Mesenchymal stem cell (in vitro differentiated cells and primary cell): Measurements from ENCODE around the gene CASP12.
"Not testable (repeated sequence)": the region's sequence is repeated elsewhere in the genome, so short reads cannot be mapped to it uniquely, and the experiment has no call there.

ENCODE experiments used
- DNase-seq: peaks from one replicate; pipeline ENCODE4 v3.0.0-alpha.2; 2013
- H2AFZ ChIP-seq: one replicate; pipeline ENCODE4 v1.6.1; 2013; ENCODE audit warnings: low read depth, mild to moderate bottlenecking, control low read depth, inconsistent platforms, low read length, moderate library complexity
- H2AK5ac ChIP-seq: 2 replicates; pipeline ENCODE4 v1.6.1; 2013; ENCODE audit warnings: low read length, moderate library complexity, mild to moderate bottlenecking, inconsistent platforms; ENCODE audit not compliant: severe bottlenecking
- H2BK120ac ChIP-seq: one replicate; pipeline ENCODE4 v1.6.1; 2013; ENCODE audit warnings: low read depth, mild to moderate bottlenecking, inconsistent platforms, low read length, moderate library complexity
- H2BK12ac ChIP-seq, 2 experiments: one replicate each; pipeline ENCODE4 v1.6.1; 2013; ENCODE audit warnings: inconsistent platforms in 2 of 2, low read length in 2 of 2, mild to moderate bottlenecking in 2 of 2, moderate library complexity in 2 of 2, control low read depth in 1 of 2
- H2BK15ac ChIP-seq: one replicate; pipeline ENCODE4 v1.6.1; 2013; ENCODE audit warnings: mild to moderate bottlenecking, low read depth, inconsistent platforms; ENCODE audit not compliant: poor library complexity, severe bottlenecking
- H2BK5ac ChIP-seq: 2 replicates; pipeline ENCODE4 v1.6.1; 2013; ENCODE audit warnings: low read depth, mild to moderate bottlenecking, low read length, control low read depth, inconsistent platforms; ENCODE audit not compliant: poor library complexity, severe bottlenecking
- H3K14ac ChIP-seq, 2 experiments: one replicate each; pipeline ENCODE4 v1.6.1; 2013; ENCODE audit warnings: inconsistent platforms in 2 of 2, low read length in 2 of 2, control low read depth in 1 of 2, mild to moderate bottlenecking in 1 of 2, moderate library complexity in 1 of 2
- H3K18ac ChIP-seq, 2 experiments: one replicate each; pipeline ENCODE4 v1.6.1; 2013; ENCODE audit warnings: inconsistent platforms in 2 of 2, low read length in 2 of 2, control low read depth in 1 of 2, low read depth in 1 of 2, mild to moderate bottlenecking in 1 of 2
- H3K23ac ChIP-seq, 2 experiments: one replicate each; pipeline ENCODE4 v1.6.1; 2013; ENCODE audit warnings: inconsistent platforms in 2 of 2, low read length in 2 of 2, mild to moderate bottlenecking in 2 of 2, moderate library complexity in 2 of 2, control low read depth in 1 of 2
- H3K27ac ChIP-seq: 2 replicates; pipeline ENCODE4 v1.5.1; 2013; ENCODE audit warnings: mild to moderate bottlenecking, moderate library complexity, low read length, control low read depth, inconsistent platforms; ENCODE audit not compliant: poor library complexity, severe bottlenecking
- H3K27me3 ChIP-seq, 2 experiments: 2 replicates each; pipeline versions ENCODE4 v1.6.1 to v1.7.0; 2013; ENCODE audit warnings: low read length in 2 of 2, mild to moderate bottlenecking in 2 of 2, moderate library complexity in 2 of 2, control low read depth in 1 of 2, inconsistent platforms in 1 of 2; ENCODE audit not compliant: control insufficient read depth in 1 of 2, insufficient read depth in 1 of 2
- H3K36me3 ChIP-seq, 2 experiments: 2 replicates each; pipeline versions ENCODE4 v1.6.1 to v1.7.0; 2013; ENCODE audit warnings: low read length in 2 of 2, control low read depth in 1 of 2, inconsistent platforms in 1 of 2, low read depth in 1 of 2, mild to moderate bottlenecking in 1 of 2; ENCODE audit not compliant: insufficient read depth in 2 of 2, control insufficient read depth in 1 of 2
- H3K4ac ChIP-seq, 2 experiments: one replicate each; pipeline ENCODE4 v1.6.1; 2013; ENCODE audit warnings: inconsistent platforms in 2 of 2, low read length in 2 of 2, mild to moderate bottlenecking in 2 of 2, moderate library complexity in 2 of 2, control low read depth in 1 of 2, low read depth in 1 of 2
- H3K4me1 ChIP-seq: 2 replicates; pipeline ENCODE4 v1.6.1; 2013; ENCODE audit warnings: low read depth, low read length, control low read depth; ENCODE audit not compliant: control insufficient read depth, insufficient read depth
- H3K4me2 ChIP-seq: 2 replicates; pipeline ENCODE4 v1.6.1; 2013; ENCODE audit warnings: low read length, mild to moderate bottlenecking, inconsistent platforms; ENCODE audit not compliant: poor library complexity, severe bottlenecking
- H3K4me3 ChIP-seq, 2 experiments: 2 replicates each; pipeline versions ENCODE4 v1.5.1 to v1.7.0; 2013; ENCODE audit warnings: low read length in 2 of 2, mild to moderate bottlenecking in 2 of 2, control low read depth in 1 of 2, low read depth in 1 of 2; ENCODE audit not compliant: insufficient read depth in 1 of 2
- H3K79me1 ChIP-seq: replicated peaks from 2 replicates; pipeline ENCODE4 v1.6.1; 2013; ENCODE audit warnings: mild to moderate bottlenecking, control low read depth, low read length, inconsistent platforms; ENCODE audit not compliant: poor library complexity, severe bottlenecking
- H3K9ac ChIP-seq: 2 replicates; pipeline ENCODE4 v1.7.0; 2013; ENCODE audit warnings: mild to moderate bottlenecking, low read length, moderate library complexity
- H3K9me3 ChIP-seq: 2 replicates; pipeline ENCODE4 v1.7.0; 2013; ENCODE audit warnings: mild to moderate bottlenecking, low read length; ENCODE audit not compliant: control insufficient read depth
- H4K8ac ChIP-seq: one replicate; pipeline ENCODE4 v1.6.1; 2013; ENCODE audit warnings: inconsistent platforms, mild to moderate bottlenecking, low read length, moderate library complexity
- H4K91ac ChIP-seq: one replicate; pipeline ENCODE4 v1.6.1; 2013; ENCODE audit warnings: mild to moderate bottlenecking, low read length, inconsistent platforms
- WGBS: methylation state at CpG from one replicate; pipeline ENCODE4 v1.1.7; 2013; ENCODE audit warnings: mixed read lengths; 5-methylcytosine and 5-hydroxymethylcytosine counted together

Gene CASP12

DNA sequence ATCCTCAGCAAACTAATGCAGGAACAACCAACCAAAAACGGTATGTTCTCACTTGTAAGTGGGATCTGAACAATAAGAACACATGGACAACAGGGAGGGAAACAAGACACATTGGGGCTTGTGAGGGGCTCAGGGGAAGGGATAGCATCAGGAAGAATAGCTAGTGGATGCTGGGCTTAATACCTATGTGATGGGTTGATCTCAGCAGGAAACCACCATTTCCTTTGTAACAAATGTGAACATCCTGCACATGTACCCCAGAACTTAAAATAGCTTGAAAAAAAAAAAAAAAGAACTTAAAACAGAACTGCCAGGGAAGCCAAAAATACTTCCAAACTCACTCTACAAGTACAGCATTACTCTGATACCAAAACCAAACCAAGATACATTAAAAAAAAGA lies 36.3 kb upstream of the CASP12 start:
- H3K9ac ChIP-seq = no peak overlapping the region
- DNase-seq = no peak
- no peak overlapping the region for H2AFZ ChIP-seq
- H3K27me3 ChIP-seq = no peaks in the 10 kb centered on the region
- H2BK15ac ChIP-seq = no peak overlapping the region
- no peak overlapping the region for H2BK12ac ChIP-seq
- H3K79me1 ChIP-seq = no peaks in the 10 kb centered on the region
- 85% methylated on average over 1 of the region's 1 CpG for WGBS
- H3K14ac ChIP-seq = no peak overlapping the region
- peaks cover 15% of the 10 kb centered on the region for H3K9me3 ChIP-seq
- H3K4me3 ChIP-seq = no peak overlapping the region
- no peak overlapping the region for H3K18ac ChIP-seq
- H2AK5ac ChIP-seq = no peak overlapping the region
- no peak overlapping the region for H3K23ac ChIP-seq
- H2BK5ac ChIP-seq = no peak overlapping the region
- no peak overlapping the region for H3K27ac ChIP-seq
- H3K4me1 ChIP-seq = no peaks in the 10 kb centered on the region
- H2BK120ac ChIP-seq = no peak overlapping the region
- H3K4me2 ChIP-seq = no peak overlapping the region
- no peak overlapping the region for H4K8ac ChIP-seq
- no peak overlapping the region for H4K91ac ChIP-seq
- no peaks in the 10 kb centered on the region for H3K36me3 ChIP-seq
- no peak overlapping the region for H3K4ac ChIP-seq

- H2BK15ac ChIP-seq, H3K23ac ChIP-seq, H3K4me3 ChIP-seq, H2BK12ac ChIP-seq, H3K27ac ChIP-seq, DNase-seq, H2BK5ac ChIP-seq, H4K8ac ChIP-seq, H3K4me1 ChIP-seq, H3K4ac ChIP-seq, H3K27me3 ChIP-seq, H3K4me2 ChIP-seq, H3K9ac ChIP-seq, H2AFZ ChIP-seq, H2AK5ac ChIP-seq, H3K14ac ChIP-seq, H3K79me1 ChIP-seq, H4K91ac ChIP-seq, H2BK120ac ChIP-seq, H3K36me3 ChIP-seq, H3K18ac ChIP-seq: not testable (repeated sequence)
- H3K9me3 ChIP-seq = peaks cover 15% of the 10 kb centered on the region
- 100% methylated on average over 1 of the region's 3 CpGs for WGBS
Observed at GRCh38 chr11:104934073-104934472, 35.8 kb upstream of the CASP12 start.

DNA sequence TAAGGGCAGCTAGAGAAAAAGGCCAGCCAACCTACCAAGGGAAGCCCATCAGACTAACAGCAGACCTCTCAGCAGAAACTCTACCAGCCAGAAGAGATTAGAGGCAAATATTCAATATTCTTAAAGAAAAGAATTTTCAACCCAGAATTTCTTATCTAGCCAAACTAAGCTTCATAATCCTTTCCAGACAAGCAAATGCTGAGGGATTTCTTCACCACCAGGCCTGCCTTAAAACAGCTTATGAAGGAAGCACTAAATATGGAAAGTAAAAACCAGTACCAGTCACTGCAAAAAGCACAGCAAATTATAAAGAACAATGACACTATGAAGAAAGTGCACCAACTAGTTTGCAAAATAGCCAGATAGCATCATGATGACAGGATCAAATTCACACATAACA lies 30.6 kb upstream of the CASP12 start:
- Histone ChIP-seq H3K27ac (no peak overlapping the region), H2BK12ac (no peak overlapping the region)
- DNase-seq = no peak

DNA sequence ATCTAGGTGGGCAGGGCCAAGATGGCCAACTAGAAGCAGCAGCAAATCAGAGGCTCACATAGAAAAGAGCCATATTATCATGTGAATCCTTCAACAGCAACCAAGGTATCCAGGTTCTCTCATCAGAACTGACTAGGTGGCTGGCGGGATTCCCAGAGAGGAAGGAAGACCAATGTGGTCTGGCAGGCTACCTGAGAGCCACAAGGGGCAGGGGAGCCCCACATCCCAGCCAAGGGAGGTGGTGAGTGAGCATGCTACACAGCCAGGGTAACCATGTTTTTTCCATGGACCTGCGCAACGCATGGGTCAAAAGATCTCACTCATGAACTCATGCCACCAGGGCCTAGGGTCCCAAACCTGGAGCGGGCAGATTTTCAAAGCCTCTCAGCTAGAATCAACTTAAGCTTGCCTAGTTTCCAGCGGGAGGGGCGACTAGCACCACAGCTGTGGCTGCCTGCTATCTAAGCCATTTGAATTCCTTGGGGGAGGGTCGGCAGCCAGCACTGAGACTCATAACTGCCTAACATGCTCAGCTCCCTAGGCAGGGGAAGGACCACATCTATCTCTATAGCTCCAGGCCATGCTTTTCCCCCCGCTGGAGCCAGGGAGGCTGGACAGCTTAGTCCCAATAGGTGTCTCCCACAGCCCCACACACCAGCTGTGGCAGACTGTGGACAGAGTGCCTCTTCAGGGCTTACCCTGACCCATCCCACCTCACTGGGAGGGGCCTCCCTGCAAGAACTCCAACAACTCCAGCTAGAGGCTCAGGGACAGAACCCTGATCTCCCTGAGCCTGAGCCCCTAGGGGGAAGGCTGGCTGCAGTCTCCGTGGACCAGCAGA lies 28.7 kb upstream of the CASP12 start:
- no peak overlapping the region for H3K18ac ChIP-seq
- H3K23ac ChIP-seq = no peak overlapping the region
- no peak overlapping the region for H4K8ac ChIP-seq
- no peak overlapping the region for H2BK15ac ChIP-seq
- H3K36me3 ChIP-seq = no peaks in the 10 kb centered on the region
- no peak overlapping the region for H2BK120ac ChIP-seq
- no peaks in the 10 kb centered on the region for H3K27me3 ChIP-seq
- H3K4me3 ChIP-seq = no peak overlapping the region
- H3K9ac ChIP-seq = no peak overlapping the region
- no peak overlapping the region for H3K4ac ChIP-seq
- H3K79me1 ChIP-seq = no peaks in the 10 kb centered on the region
- H3K14ac ChIP-seq = no peak overlapping the region
- peaks cover 21% of the 10 kb centered on the region for H3K9me3 ChIP-seq
- H2BK5ac ChIP-seq = no peak overlapping the region
- H4K91ac ChIP-seq = no peak overlapping the region
- H2BK12ac ChIP-seq = no peak overlapping the region
- no peak overlapping the region for H2AK5ac ChIP-seq
- H2AFZ ChIP-seq = no peak overlapping the region
- no peak overlapping the region for H3K4me2 ChIP-seq
- H3K27ac ChIP-seq = no peak overlapping the region
- no peak for DNase-seq
- WGBS = 84% methylated on average over 9 of the region's 9 CpGs
- H3K4me1 ChIP-seq = no peaks in the 10 kb centered on the region

More for the DNA sequence above, 30.6 kb upstream of the CASP12 start:
- Histone ChIP-seq H3K9ac (no peak overlapping the region), H3K79me1 (no peaks in the 10 kb centered on the region), H3K4ac (no peak overlapping the region), H2AK5ac (no peak overlapping the region), H3K4me2 (no peak overlapping the region), H3K4me3 (no peak overlapping the region), H2AFZ (no peak overlapping the region), H2BK15ac (no peak overlapping the region), H4K91ac (no peak overlapping the region), H3K27me3 (no peaks in the 10 kb centered on the region), H4K8ac (no peak overlapping the region), H3K9me3 (peaks cover 21% of the 10 kb centered on the region), H2BK120ac (no peak overlapping the region), H2BK5ac (no peak overlapping the region), H3K14ac (no peak overlapping the region), H3K23ac (no peak overlapping the region), H3K4me1 (no peaks in the 10 kb centered on the region), H3K36me3 (no peaks in the 10 kb centered on the region), H3K18ac (no peak overlapping the region)
